Retinal pigment epithelial cell (primary cell): ENCODE measurements around the gene KCTD13.
"Not testable (repeated sequence)": the region's sequence is repeated elsewhere in the genome, so short reads cannot be mapped to it uniquely, and the experiment has no call there.

ENCODE experiments used
- DNase-seq: peaks from one replicate; pipeline ENCODE4 v3.0.0-alpha.2; 2010; ENCODE audit warnings: low read depth
- H3K4me3 ChIP-seq: 2 replicates; pipeline ENCODE4 v1.5.1; 2011; ENCODE audit warnings: mild to moderate bottlenecking, low read length, control low read depth, moderate library complexity
- CTCF ChIP-seq: conservative IDR thresholded peaks from 2 replicates; pipeline ENCODE4 v1.5.1; 2011; ENCODE audit warnings: low read depth, low read length, control low read depth, inconsistent platforms

The KCTD13 gene

GRCh38 chr16:29971304-29971703 is 45.3 kb upstream of the KCTD13 start:
- no peak for TF ChIP-seq CTCF
- DNase-seq = no peak
- no peak overlapping the region for H3K4me3 ChIP-seq

GRCh38 chr16:29968205-29968604 is 42.2 kb upstream of the KCTD13 start:
- DNase-seq = no peak
- TF ChIP-seq CTCF = no peak
- H3K4me3 ChIP-seq = no peak overlapping the region

- no peak for TF ChIP-seq CTCF
- peak overlapping the region; percentile 77 for H3K4me3 ChIP-seq
Observed at GRCh38 chr16:29963021-29963743, 37.2 kb upstream of the KCTD13 start.

GRCh38 chr16:29962344-29962994 is 36.4 kb upstream of the KCTD13 start:
- H3K4me3 ChIP-seq = peak overlapping the region; percentile 77
- no peak for DNase-seq
- TF ChIP-seq CTCF = no peak

More at GRCh38 chr16:29963021-29963743, 37.2 kb upstream of the KCTD13 start:
- no peak for DNase-seq

GRCh38 chr16:29961479-29962343 is 35.7 kb upstream of the KCTD13 start, which contains the start of gene TMEM219:
TSS of gene TMEM219 (plus strand) at chr16:29962079. CDS start at chr16:29963144, 1,065 bp downstream.
- TF ChIP-seq CTCF = peak; percentile 43
- DNase-seq = no peak

GRCh38 chr16:29961127-29961478 is 35.1 kb upstream of the KCTD13 start:
- TF ChIP-seq CTCF = no peak
- DNase-seq = no peak
- peak overlapping the region; percentile 77 for H3K4me3 ChIP-seq

More at GRCh38 chr16:29961479-29962343, 35.7 kb upstream of the KCTD13 start, which contains the start of gene TMEM219:
- peak within 1 kb of the TSS; percentile 77 for H3K4me3 ChIP-seq

- DNase-seq, H3K4me3 ChIP-seq: not testable (repeated sequence)
Observed at GRCh38 chr16:29959821-29960220, 33.8 kb upstream of the KCTD13 start.
